Endothelial cell of umbilical vein (primary cell): Measurements from ENCODE around the gene ECE2. TPM values are rescaled to one million over a fixed set of nuclear protein-coding genes. Genes with fewer than 3 reads are reported as not detected.
A peak's percentile ranks its signal among the peaks of the same experiment; 100 is the strongest.

Experiments
- BruUV-seq: library from RNA; stranded (reverse); fragments of 400-500 nt; replicated peaks from 2 replicates; lab custom pipeline; 2021; lab: Mats Ljungman, UMichigan
- CTCF ChIA-PET: fragments of 300-600, 350-600 bp; sonication (Branson Sonifier 250); formaldehyde crosslinking; loops from one replicate; lab custom pipeline; 2021; ENCODE audit warnings: antibody characterized with exemption, inconsistent platforms; lab: Charles Lee
- POLR2A ChIA-PET: fragments of 300-600, 350-600 bp; sonication (Branson Sonifier 250); formaldehyde crosslinking; loops from one replicate; lab custom pipeline; 2021; ENCODE audit warnings: antibody characterized with exemption, inconsistent platforms; lab: Charles Lee
- DNase-seq: peaks from one replicate; pipeline ENCODE4 v3.0.0-alpha.2; 2011; ENCODE audit warnings: low read depth, low spot score
- FAIRE-seq: peaks from 2 replicates; lab custom pipeline; 2011; peaks lifted over from hg19 to GRCh38; lab: Jason Lieb, UNC
- H2AFZ ChIP-seq: 2 replicates; pipeline ENCODE4 v1.6.0; 2012; ENCODE audit warnings: low read depth, low read length, control low read depth, inconsistent platforms
- H3K27ac ChIP-seq: 2 replicates; pipeline ENCODE4 v1.5.1; 2011; ENCODE audit warnings: low read depth, mild to moderate bottlenecking, control low read depth, low read length, moderate library complexity; ENCODE audit not compliant: insufficient read depth
- H3K27me3 ChIP-seq, 2 experiments: 2 replicates each; pipeline versions ENCODE4 v1.6.0 to v1.6.1; 2011; ENCODE audit warnings: low read length in 2 of 2, mixed read lengths in 1 of 2; ENCODE audit not compliant: control insufficient read depth in 2 of 2, insufficient read depth in 2 of 2
- H3K36me3 ChIP-seq, 2 experiments: 2 replicates in 1 of 2; 3 replicates in 1 of 2; pipeline ENCODE4 v1.5.1; 2011; ENCODE audit warnings: low read length in 2 of 2, mild to moderate bottlenecking in 1 of 2, moderate library complexity in 1 of 2; ENCODE audit not compliant: control insufficient read depth in 2 of 2, insufficient read depth in 2 of 2; ENCODE audit errors: extremely low read depth in 1 of 2
- H3K4me1 ChIP-seq: 3 replicates; pipeline ENCODE4 v1.5.1; 2011; ENCODE audit warnings: mild to moderate bottlenecking, low read length; ENCODE audit not compliant: control insufficient read depth, insufficient read depth; ENCODE audit errors: extremely low read depth
- H3K4me2 ChIP-seq: 2 replicates; pipeline ENCODE4 v1.6.1; 2011; ENCODE audit warnings: low read length, control low read depth, mixed read lengths; ENCODE audit not compliant: insufficient read depth
- H3K4me3 ChIP-seq, 3 experiments: fragments of 200-600 bp in 1 of 3; sonication (generic), shearing (Covaris generic) in 1 of 3; replicated peaks in 1 of 3; 2 replicates each; pipeline ENCODE4 v1.5.1; 2011 to 2016; ENCODE audit warnings: control low read depth in 3 of 3, low read length in 3 of 3, mild to moderate bottlenecking in 2 of 3, inconsistent platforms in 1 of 3, low read depth in 1 of 3, moderate library complexity in 1 of 3; ENCODE audit not compliant: insufficient read depth in 1 of 3
- H3K79me2 ChIP-seq: 2 replicates; pipeline ENCODE4 v1.6.0; 2012; ENCODE audit warnings: low read length, inconsistent platforms; ENCODE audit not compliant: control insufficient read depth, insufficient read depth
- H3K9ac ChIP-seq: replicated peaks from 2 replicates; pipeline ENCODE3; 2011; ENCODE audit warnings: low read length, control low read depth; ENCODE audit not compliant: insufficient read depth; ENCODE audit errors: extremely low read depth
- H3K9me1 ChIP-seq: replicated peaks from 3 replicates; pipeline ENCODE4 v1.6.0; 2011; ENCODE audit warnings: mild to moderate bottlenecking, low read length; ENCODE audit not compliant: control insufficient read depth, insufficient read depth; ENCODE audit errors: extremely low read depth
- H3K9me3 ChIP-seq: replicated peaks from 2 replicates; pipeline ENCODE4 v1.5.1; 2012; ENCODE audit warnings: low read length, inconsistent platforms; ENCODE audit not compliant: control insufficient read depth, insufficient read depth
- H4K20me1 ChIP-seq: replicated peaks from 2 replicates; pipeline ENCODE3; 2011; ENCODE audit warnings: mild to moderate bottlenecking, low read length; ENCODE audit not compliant: control insufficient read depth, insufficient read depth; ENCODE audit errors: extremely low read depth
- EZH2 ChIP-seq: IDR thresholded peaks from 2 replicates; pipeline ENCODE4 v1.6.1; 2012; ENCODE audit warnings: borderline replicate concordance, low read depth, mild to moderate bottlenecking, moderate library complexity, low read length, inconsistent platforms; ENCODE audit not compliant: severe bottlenecking
- FOS ChIP-seq: IDR thresholded peaks from 2 replicates; pipeline ENCODE4 v1.6.1; 2011; ENCODE audit warnings: mild to moderate bottlenecking, low read length, moderate library complexity, borderline replicate concordance; ENCODE audit not compliant: insufficient read depth
- GATA2 ChIP-seq: IDR thresholded peaks from 2 replicates; pipeline ENCODE4 v1.7.0; 2011; ENCODE audit warnings: low read depth, mild to moderate bottlenecking, moderate library complexity, mixed read lengths, low read length; ENCODE audit not compliant: insufficient read length, insufficient read depth
- JUN ChIP-seq: IDR thresholded peaks from 2 replicates; pipeline ENCODE4 v1.6.1; 2011; ENCODE audit warnings: borderline replicate concordance, low read depth; ENCODE audit not compliant: insufficient read length, insufficient read depth
- MYC ChIP-seq: IDR thresholded peaks from one replicate; pipeline ENCODE4 v1.6.1; 2011; ENCODE audit warnings: mild to moderate bottlenecking, low read depth, low read length
- POLR2A ChIP-seq: IDR thresholded peaks from 2 replicates; pipeline ENCODE4 v1.6.1; 2012; ENCODE audit warnings: low read depth, mild to moderate bottlenecking, control low read depth, low read length
- POLR2AphosphoS5 ChIP-seq: IDR thresholded peaks from 2 replicates; pipeline ENCODE4 v1.6.1; 2012; ENCODE audit warnings: low read depth, mild to moderate bottlenecking, control low read depth, low read length, moderate library complexity; ENCODE audit not compliant: insufficient read depth
- dilution Hi-C: fragments of 300-500 bp; cut with MboI; formaldehyde crosslinking; loops from one replicate; pipeline ENCODE4 v1.15.0; 2019; ENCODE audit warnings: low sequenced_read_pairs; ENCODE audit not compliant: extremely low pct_ligation_motif_present
- intact Hi-C: fragments of 100-400 bp; cut with micrococcal nuclease; formaldehyde crosslinking; loops from one replicate; pipeline ENCODE4 v1.10.0; 2022
- polyA plus RNA-seq, 4 experiments: library from polyadenylated mRNA; depleted of rRNA in 3 of 4; stranded (reverse) in 3 of 4; unstranded in 1 of 4; fragments of >200 nt; gene quantifications; 2 replicates each; pipeline versions ENCODE4 v1.2.1 to v1.2.3, GENCODE V29; 2011 to 2012; ENCODE audit warnings: missing spikeins in 1 of 4
- total RNA-seq: library from RNA; stranded (reverse); gene quantifications from 2 replicates; pipeline ENCODE4 v1.2.3, GENCODE V29; 2021
- TF ChIP-seq, protein P1 (sequence below): IDR thresholded peaks from 2 replicates; pipeline ENCODE4 v1.6.1; 2011; ENCODE audit not compliant: insufficient read depth, insufficient read length
- TF ChIP-seq, protein P2 (sequence below), 2 donors: IDR thresholded peaks; 1 replicate in 1 of 2; 2 replicates in 1 of 2; pipeline ENCODE4 v1.5.1; 2011; ENCODE audit warnings: low read length in 2 of 2, mild to moderate bottlenecking in 2 of 2, moderate library complexity in 2 of 2, control low read depth in 1 of 2, inconsistent platforms in 1 of 2, low read depth in 1 of 2; ENCODE audit not compliant: insufficient read depth in 1 of 2; ENCODE audit errors: extremely low read depth in 1 of 2

Gene ECE2
- total and polyA plus RNA-seq, 2 donors (not counting 3 experiments of a cell fraction or from before 2014, with no cell fraction given) = not detected

GRCh38 chr3:184241141-184241446 lies 34.7 kb upstream of the ECE2 start:
- H3K9ac ChIP-seq = no peak overlapping the region
- no peaks in the 10 kb centered on the region for H3K9me1 ChIP-seq
- DNase-seq = no peak
- no peak for FAIRE-seq
- dilution Hi-C loops (no loop called here), intact Hi-C loops (loop anchor here (5.0 kb wide), 1 partner anchor 224 kb away; the partner anchor contains the start of gene ABCC5)
- H3K27ac ChIP-seq = no peak overlapping the region
- no peaks in the 10 kb centered on the region for H3K27me3 ChIP-seq
- no TSS peak for BruUV-seq
- no peak for TF ChIP-seq GATA2
- TF ChIP-seq EZH2 = no peak
- ChIA-PET POLR2A (no interaction called here), CTCF (interaction anchor here (1.5 to 8.1 kb wide), 8 partner anchors 14 to 344 kb away, joined by 4 to 98 read pairs (median 12); partner anchors contain the start of genes ABCF3, CAMK2N2 and VWA5B2)
- H3K9me3 ChIP-seq = no peaks in the 10 kb centered on the region
- no peak overlapping the region for H3K4me3 ChIP-seq
- H3K4me2 ChIP-seq = no peak overlapping the region
- no peaks in the 10 kb centered on the region for H3K4me1 ChIP-seq
- no peaks in the 10 kb centered on the region for H3K79me2 ChIP-seq
- H2AFZ ChIP-seq = no peak overlapping the region
- H3K36me3 ChIP-seq = peaks cover 0 to 21% of the 10 kb centered on the region in 2 experiments
- no peaks in the 10 kb centered on the region for H4K20me1 ChIP-seq

DNA sequence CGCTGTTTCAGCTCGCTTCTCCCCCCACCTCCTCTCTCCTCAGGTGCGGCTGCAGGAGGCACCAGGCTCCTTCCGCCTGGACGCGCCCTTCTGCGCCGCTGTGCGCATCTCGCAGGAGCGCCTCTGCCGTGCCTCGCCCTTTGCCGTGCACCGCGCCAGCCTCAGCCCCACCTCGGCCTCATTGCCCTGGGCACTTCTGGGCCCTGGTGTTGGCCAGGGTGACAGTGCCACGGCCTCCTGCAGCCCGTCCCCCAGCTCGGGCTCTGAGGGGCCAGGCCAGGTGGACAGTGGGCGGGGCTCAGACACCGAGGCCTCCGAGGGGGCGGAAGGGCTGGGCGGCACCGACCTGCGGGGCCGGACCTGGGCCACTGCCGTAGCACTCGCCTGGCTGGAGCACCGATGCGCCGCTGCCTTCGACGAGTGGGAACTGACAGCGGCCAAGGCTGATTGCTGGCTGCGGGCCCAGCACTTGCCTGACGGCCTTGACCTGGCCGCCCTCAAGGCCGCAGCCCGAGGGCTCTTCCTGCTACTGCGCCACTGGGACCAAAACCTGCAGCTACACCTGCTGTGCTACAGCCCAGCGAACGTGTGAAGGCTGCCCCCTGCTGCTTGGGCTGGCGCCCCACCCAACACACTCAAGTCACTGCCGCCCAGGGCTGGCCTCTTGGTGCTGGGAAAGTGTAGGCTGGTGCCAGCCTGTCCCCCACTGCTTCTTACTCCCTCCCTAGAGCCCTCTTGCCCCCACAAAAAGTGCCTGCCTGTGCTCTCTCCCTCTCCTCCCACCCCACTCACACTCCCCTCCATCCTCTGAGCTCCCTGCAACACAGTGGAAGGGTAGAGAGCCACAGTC lies 34.1 kb upstream of the ECE2 start:
- peak; percentile 48 for DNase-seq
- Histone ChIP-seq H4K20me1 (no peaks in the 10 kb centered on the region), H3K4me3 (no peak overlapping the region), H2AFZ (no peak overlapping the region), H3K79me2 (no peaks in the 10 kb centered on the region), H3K27ac (no peak overlapping the region), H3K4me1 (no peaks in the 10 kb centered on the region), H3K4me2 (no peak overlapping the region), H3K36me3 (peaks cover 0 to 21% of the 10 kb centered on the region in 2 experiments), H3K9me1 (no peaks in the 10 kb centered on the region), H3K9me3 (no peaks in the 10 kb centered on the region), H3K9ac (no peak overlapping the region), H3K27me3 (no peaks in the 10 kb centered on the region)
- no TSS peak for BruUV-seq
- dilution Hi-C loops = no loop called here
- intact Hi-C loops = loop anchor here (5.0 kb wide), 1 partner anchor 224 kb away; the partner anchor contains the start of gene ABCC5
- no peak for FAIRE-seq
- ChIA-PET CTCF (interaction anchor here (0.6 to 8.1 kb wide), 16 partner anchors 9 to 349 kb away, joined by 3 to 98 read pairs (median 5); partner anchors contain the start of genes ABCF3, AP2M1, CAMK2N2 and EIF2B5), POLR2A (no interaction called here)
- TF ChIP-seq POLR2A (no peak), JUN (no peak), MYC (no peak), POLR2AphosphoS5 (no peak), EZH2 (peak; percentile 34), FOS (no peak)
- TF ChIP-seq, protein P1, sequence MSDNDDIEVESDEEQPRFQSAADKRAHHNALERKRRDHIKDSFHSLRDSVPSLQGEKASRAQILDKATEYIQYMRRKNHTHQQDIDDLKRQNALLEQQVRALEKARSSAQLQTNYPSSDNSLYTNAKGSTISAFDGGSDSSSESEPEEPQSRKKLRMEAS = no peak
- TF ChIP-seq, protein P2, sequence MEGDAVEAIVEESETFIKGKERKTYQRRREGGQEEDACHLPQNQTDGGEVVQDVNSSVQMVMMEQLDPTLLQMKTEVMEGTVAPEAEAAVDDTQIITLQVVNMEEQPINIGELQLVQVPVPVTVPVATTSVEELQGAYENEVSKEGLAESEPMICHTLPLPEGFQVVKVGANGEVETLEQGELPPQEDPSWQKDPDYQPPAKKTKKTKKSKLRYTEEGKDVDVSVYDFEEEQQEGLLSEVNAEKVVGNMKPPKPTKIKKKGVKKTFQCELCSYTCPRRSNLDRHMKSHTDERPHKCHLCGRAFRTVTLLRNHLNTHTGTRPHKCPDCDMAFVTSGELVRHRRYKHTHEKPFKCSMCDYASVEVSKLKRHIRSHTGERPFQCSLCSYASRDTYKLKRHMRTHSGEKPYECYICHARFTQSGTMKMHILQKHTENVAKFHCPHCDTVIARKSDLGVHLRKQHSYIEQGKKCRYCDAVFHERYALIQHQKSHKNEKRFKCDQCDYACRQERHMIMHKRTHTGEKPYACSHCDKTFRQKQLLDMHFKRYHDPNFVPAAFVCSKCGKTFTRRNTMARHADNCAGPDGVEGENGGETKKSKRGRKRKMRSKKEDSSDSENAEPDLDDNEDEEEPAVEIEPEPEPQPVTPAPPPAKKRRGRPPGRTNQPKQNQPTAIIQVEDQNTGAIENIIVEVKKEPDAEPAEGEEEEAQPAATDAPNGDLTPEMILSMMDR (IDR thresholded peaks at IDR 0.05; ENCODE audit: extremely low read depth in 1 of 2, insufficient read depth in 1 of 2, low read depth in 1 of 2, low read length in 2 of 2) = peak; percentile 50 to 83
